Measurements from ENCODE around the gene CRISP1. TPM values are rescaled to one million over a fixed set of nuclear protein-coding genes. Genes with fewer than 3 reads are reported as not detected.

The CRISP1 gene
- total RNA-seq (not detected), polyA plus RNA-seq (not detected)
- long read RNA-seq, donor 1, result 0 reads
- long read RNA-seq, donor 2, result 0 reads
- long read RNA-seq, donor 3, result 0 reads
- long read RNA-seq, donor 4, result 0 reads
- long read RNA-seq, donor 5, result 0 reads

DNA sequence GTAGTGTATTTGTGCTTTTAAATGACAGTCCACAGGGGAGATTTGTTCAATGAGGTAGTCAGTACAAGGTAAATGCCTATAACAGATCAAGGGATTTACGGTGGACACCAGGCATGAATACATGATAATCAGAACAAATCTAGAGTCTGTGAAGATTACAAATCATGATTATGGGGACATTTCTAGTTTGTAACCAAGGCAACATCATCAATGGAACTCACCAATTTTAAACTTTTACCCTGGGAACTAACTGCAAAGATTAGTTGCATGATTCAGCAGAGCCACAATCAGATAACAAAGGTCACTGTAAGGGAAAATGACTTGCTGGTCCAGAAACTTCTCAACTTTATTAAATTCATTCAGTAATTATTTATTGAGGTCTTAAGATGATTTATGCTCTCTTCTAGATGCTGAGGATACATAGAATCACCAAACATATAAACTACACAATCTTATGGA lies at the start of gene CRISP1:
Gene CRISP1, minus strand, starts transcription at position 51 of the 459 bp plus-strand sequence. CDS start 9,135 bp downstream, outside the sequence.
- H3K36me3 ChIP-seq (ENCODE audit: control insufficient read depth in 4 of 4, insufficient read depth in 4 of 4, low read length in 4 of 4), result no peaks in the 10 kb centered on the region
- H3K27me3 ChIP-seq (ENCODE audit: control insufficient read depth in 3 of 3, insufficient read depth in 3 of 3, low read length in 2 of 3), result no peaks in the 10 kb centered on the region
- WGBS, 2 donors, result 93 to 100% methylated on average over 1 of the region's 1 CpG
- DNase-seq (no peak), ATAC-seq (ENCODE audit: insufficient read depth, low FRiP score) (no peak)
- no peaks in the 10 kb centered on the region for H3K9me3 ChIP-seq (ENCODE audit: control insufficient read depth in 4 of 4, insufficient read depth in 3 of 4, low read length in 3 of 4)
- H3K4me1 ChIP-seq (ENCODE audit: control insufficient read depth in 5 of 5, insufficient read depth in 5 of 5, low read length in 5 of 5), result no peaks in the 10 kb centered on the region
- TF ChIP-seq, protein P1, sequence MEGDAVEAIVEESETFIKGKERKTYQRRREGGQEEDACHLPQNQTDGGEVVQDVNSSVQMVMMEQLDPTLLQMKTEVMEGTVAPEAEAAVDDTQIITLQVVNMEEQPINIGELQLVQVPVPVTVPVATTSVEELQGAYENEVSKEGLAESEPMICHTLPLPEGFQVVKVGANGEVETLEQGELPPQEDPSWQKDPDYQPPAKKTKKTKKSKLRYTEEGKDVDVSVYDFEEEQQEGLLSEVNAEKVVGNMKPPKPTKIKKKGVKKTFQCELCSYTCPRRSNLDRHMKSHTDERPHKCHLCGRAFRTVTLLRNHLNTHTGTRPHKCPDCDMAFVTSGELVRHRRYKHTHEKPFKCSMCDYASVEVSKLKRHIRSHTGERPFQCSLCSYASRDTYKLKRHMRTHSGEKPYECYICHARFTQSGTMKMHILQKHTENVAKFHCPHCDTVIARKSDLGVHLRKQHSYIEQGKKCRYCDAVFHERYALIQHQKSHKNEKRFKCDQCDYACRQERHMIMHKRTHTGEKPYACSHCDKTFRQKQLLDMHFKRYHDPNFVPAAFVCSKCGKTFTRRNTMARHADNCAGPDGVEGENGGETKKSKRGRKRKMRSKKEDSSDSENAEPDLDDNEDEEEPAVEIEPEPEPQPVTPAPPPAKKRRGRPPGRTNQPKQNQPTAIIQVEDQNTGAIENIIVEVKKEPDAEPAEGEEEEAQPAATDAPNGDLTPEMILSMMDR (IDR thresholded peaks at IDR 0.05; ENCODE audit: control extremely low read depth, extremely low read depth), result no peak
- no peak within 1 kb of the TSS for H3K9ac ChIP-seq (ENCODE audit: insufficient read depth in 1 of 2, low read length in 2 of 2)
- no peak within 1 kb of the TSS for H3K4me3 ChIP-seq
- no peak within 1 kb of the TSS for H3K27ac ChIP-seq (ENCODE audit: low read depth in 1 of 2, low read length in 1 of 2)

DNA sequence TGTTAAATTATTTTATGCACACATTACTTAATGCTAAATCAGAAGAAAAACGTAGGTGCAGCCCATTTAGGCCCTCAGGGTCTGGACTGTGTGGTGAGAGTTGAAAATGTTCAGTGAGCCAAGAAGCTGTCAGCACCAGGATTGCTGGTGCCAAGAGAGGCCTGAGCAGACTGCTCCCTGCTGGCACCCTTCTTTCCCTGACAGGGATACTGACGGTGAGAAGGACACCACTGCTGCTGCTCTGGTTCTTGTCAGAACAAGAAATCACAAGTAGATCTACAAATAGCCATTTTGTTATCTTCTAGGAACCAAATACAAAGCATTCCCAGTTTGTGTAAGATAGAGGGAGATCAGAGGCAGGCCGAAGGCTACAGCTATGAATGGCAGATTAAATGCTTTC lies 48.7 kb upstream of the CRISP1 start:
- Histone ChIP-seq H3K27me3 (ENCODE audit: control insufficient read depth in 3 of 3, insufficient read depth in 3 of 3, low read length in 2 of 3) (no peaks in the 10 kb centered on the region), H3K36me3 (ENCODE audit: control insufficient read depth in 4 of 4, insufficient read depth in 4 of 4, low read length in 4 of 4) (no peaks in the 10 kb centered on the region), H3K4me1 (ENCODE audit: control insufficient read depth in 5 of 5, insufficient read depth in 5 of 5, low read length in 5 of 5) (peaks cover 0 to 5% (median 0%) of the 10 kb centered on the region in 5 donors), H3K4me3 (no peak overlapping the region), H3K9me3 (ENCODE audit: control insufficient read depth in 4 of 4, insufficient read depth in 3 of 4, low read length in 3 of 4) (no peaks in the 10 kb centered on the region), H3K27ac (ENCODE audit: low read depth in 1 of 2, low read length in 1 of 2) (no peak overlapping the region), H3K9ac (ENCODE audit: insufficient read depth in 1 of 2, low read length in 2 of 2) (no peak overlapping the region)
- WGBS, 2 donors, result 37 to 64% methylated on average over 3 of the region's 3 CpGs
- DNase-seq, result peak in 1 of 3 donors; percentile 32
- TF ChIP-seq, protein P1 (IDR thresholded peaks at IDR 0.05; ENCODE audit: control extremely low read depth, extremely low read depth), result no peak
- ATAC-seq (ENCODE audit: insufficient read depth, low FRiP score), result no peak

DNA sequence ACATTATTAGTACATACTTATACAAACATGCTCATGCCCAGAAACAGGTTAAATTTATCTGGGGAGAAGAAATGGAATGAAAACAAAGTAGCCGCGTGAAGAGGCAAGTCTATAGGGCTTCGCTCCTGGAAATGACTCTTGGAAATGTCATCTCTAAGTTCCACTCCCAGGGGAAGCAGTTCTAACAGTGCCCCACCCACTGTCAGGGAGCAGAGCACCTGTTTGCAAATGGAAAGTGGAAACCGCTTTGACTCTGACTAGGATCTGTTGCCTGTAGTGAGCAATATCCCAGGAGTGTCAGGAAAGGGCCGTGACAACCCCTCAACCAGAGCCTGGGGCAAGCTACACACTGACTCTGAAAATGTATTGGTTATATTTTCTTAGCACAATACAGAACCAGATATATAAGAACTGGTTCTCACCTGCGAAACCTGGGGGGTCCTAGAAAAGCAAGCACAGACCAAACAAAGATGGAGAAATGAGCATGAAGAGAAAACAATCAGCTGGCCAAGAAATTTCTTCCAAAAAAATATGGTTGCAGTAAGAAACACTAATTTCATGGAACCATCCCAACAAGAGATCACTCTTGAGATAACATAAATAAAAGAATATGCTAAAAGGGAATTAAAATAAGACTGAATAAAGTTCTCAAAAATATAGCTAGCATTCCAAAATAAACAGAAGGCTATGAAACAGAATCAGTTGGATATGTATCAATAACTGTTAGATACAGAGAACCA lies 47.5 kb upstream of the CRISP1 start:
- H3K4me3 ChIP-seq, result no peak overlapping the region
- WGBS, 2 donors, result 73 to 78% methylated on average over 6 of the region's 6 CpGs
- TF ChIP-seq, protein P1 (IDR thresholded peaks at IDR 0.05; ENCODE audit: control extremely low read depth, extremely low read depth), result no peak
- H3K9me3 ChIP-seq (ENCODE audit: control insufficient read depth in 4 of 4, insufficient read depth in 3 of 4, low read length in 3 of 4), result no peaks in the 10 kb centered on the region
- H3K27me3 ChIP-seq (ENCODE audit: control insufficient read depth in 3 of 3, insufficient read depth in 3 of 3, low read length in 2 of 3), result no peaks in the 10 kb centered on the region
- H3K36me3 ChIP-seq (ENCODE audit: control insufficient read depth in 4 of 4, insufficient read depth in 4 of 4, low read length in 4 of 4), result no peaks in the 10 kb centered on the region
- ATAC-seq (ENCODE audit: insufficient read depth, low FRiP score) (no peak), DNase-seq (no peak)
- H3K9ac ChIP-seq (ENCODE audit: insufficient read depth in 1 of 2, low read length in 2 of 2), result no peak overlapping the region
- H3K4me1 ChIP-seq (ENCODE audit: control insufficient read depth in 5 of 5, insufficient read depth in 5 of 5, low read length in 5 of 5), result peaks cover 0 to 11% (median 0%) of the 10 kb centered on the region in 5 donors
- no peak overlapping the region for H3K27ac ChIP-seq (ENCODE audit: low read depth in 1 of 2, low read length in 1 of 2)

All from lung (tissue), 16 donors.